ENCODE measurements around the gene SPOCK1. TPM values are rescaled to one million over a fixed set of nuclear protein-coding genes. Genes with fewer than 3 reads are reported as not detected.

The SPOCK1 gene
- total RNA-seq, 4 donors from 2014 or later, result 46.5 to 52.7 (median 51.4) TPM

DNA sequence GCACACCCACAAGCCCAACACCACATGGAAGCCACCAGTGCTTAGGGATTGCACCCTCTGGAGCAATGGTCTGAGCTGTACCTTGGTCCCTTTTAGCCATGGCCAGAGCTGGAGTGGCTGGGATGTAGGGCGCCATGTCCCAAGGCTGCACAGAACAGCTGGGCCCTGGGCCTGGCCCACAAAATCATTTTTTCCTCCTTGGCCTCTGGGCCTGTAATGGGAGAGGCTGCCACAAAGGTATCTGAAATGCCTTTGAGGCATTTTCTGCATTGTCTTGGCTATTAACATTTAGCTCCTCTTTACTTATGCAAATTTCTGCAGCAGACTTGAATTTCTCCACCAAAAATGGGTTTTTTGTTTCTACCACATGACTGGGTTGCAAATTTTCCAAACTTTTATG is 117.6 kb downstream of the SPOCK1 start:
- TF ChIP-seq POLR2A (IDR thresholded peaks at IDR 0.05) (no peak), EP300 (IDR thresholded peaks at IDR 0.05) (no peak), POLR2AphosphoS5 (IDR thresholded peaks at IDR 0.05) (no peak)
- TF ChIP-seq, protein P1, sequence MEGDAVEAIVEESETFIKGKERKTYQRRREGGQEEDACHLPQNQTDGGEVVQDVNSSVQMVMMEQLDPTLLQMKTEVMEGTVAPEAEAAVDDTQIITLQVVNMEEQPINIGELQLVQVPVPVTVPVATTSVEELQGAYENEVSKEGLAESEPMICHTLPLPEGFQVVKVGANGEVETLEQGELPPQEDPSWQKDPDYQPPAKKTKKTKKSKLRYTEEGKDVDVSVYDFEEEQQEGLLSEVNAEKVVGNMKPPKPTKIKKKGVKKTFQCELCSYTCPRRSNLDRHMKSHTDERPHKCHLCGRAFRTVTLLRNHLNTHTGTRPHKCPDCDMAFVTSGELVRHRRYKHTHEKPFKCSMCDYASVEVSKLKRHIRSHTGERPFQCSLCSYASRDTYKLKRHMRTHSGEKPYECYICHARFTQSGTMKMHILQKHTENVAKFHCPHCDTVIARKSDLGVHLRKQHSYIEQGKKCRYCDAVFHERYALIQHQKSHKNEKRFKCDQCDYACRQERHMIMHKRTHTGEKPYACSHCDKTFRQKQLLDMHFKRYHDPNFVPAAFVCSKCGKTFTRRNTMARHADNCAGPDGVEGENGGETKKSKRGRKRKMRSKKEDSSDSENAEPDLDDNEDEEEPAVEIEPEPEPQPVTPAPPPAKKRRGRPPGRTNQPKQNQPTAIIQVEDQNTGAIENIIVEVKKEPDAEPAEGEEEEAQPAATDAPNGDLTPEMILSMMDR (IDR thresholded peaks at IDR 0.05), result no peak
- H3K4me3 ChIP-seq, result no peak overlapping the region
- no peak for ATAC-seq
- H3K4me1 ChIP-seq, result no peaks in the 10 kb centered on the region
- WGBS, 2 donors (ENCODE audit: low coverage in 1 of 2), result 67% methylated on average over 1 of the region's 1 CpG; no CpG with 5 or more reads in 1 of the 2 donors
- H3K27me3 ChIP-seq, result no peaks in the 10 kb centered on the region
- H3K27ac ChIP-seq, result no peak overlapping the region
- peaks cover 0 to 25% (median 0%) of the 10 kb centered on the region in 3 donors for H3K9me3 ChIP-seq
- H3K36me3 ChIP-seq, result no peaks in the 10 kb centered on the region

DNA sequence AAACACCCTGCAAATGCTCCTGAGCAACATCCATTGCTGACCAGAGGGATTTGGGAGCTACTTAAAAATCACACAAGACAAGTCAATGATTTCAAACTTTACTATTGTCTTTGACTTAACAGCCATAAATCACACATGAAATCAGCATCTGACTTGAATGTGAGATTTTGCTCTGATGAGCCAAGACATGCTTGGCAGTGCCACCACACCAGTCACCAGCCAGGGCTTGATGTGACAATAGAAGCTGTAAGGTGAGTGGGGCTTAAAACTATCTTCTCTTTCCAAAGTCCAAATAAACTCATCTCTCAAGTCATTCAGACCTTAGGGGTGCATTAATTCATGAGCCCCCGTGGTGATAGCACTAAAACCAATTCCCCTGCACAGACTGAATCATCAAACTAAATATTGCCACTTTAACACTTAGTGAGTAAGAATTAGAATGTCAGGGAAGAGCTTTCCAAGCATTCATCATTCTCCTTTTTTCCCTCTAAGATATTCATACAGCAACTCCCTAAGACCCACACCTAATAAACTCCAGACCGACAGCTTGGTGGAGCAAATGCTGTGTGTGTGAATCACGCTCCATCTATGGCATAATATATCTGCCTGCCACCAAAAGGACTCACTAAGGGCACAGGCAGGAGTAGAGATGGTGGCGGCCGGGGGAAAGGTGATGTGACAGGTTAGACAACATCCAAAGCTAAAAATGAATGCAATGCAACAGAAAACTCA is 119.4 kb downstream of the SPOCK1 start:
- H3K27me3 ChIP-seq, result no peaks in the 10 kb centered on the region
- no peaks in the 10 kb centered on the region for H3K4me1 ChIP-seq
- H3K27ac ChIP-seq, result no peak overlapping the region
- no peaks in the 10 kb centered on the region for H3K36me3 ChIP-seq
- no peak for TF ChIP-seq EP300 (IDR thresholded peaks at IDR 0.05)
- TF ChIP-seq, protein P1 (IDR thresholded peaks at IDR 0.05), result no peak
- no peak for TF ChIP-seq POLR2A (IDR thresholded peaks at IDR 0.05)
- TF ChIP-seq POLR2AphosphoS5 (IDR thresholded peaks at IDR 0.05), result no peak
- WGBS, 2 donors (ENCODE audit: low coverage in 1 of 2), result 47 to 72% methylated on average over 1 to 4 of the region's 5 CpGs
- peaks cover 0 to 13% (median 0%) of the 10 kb centered on the region in 3 donors for H3K9me3 ChIP-seq
- no peak overlapping the region for H3K4me3 ChIP-seq
- no peak for ATAC-seq

DNA sequence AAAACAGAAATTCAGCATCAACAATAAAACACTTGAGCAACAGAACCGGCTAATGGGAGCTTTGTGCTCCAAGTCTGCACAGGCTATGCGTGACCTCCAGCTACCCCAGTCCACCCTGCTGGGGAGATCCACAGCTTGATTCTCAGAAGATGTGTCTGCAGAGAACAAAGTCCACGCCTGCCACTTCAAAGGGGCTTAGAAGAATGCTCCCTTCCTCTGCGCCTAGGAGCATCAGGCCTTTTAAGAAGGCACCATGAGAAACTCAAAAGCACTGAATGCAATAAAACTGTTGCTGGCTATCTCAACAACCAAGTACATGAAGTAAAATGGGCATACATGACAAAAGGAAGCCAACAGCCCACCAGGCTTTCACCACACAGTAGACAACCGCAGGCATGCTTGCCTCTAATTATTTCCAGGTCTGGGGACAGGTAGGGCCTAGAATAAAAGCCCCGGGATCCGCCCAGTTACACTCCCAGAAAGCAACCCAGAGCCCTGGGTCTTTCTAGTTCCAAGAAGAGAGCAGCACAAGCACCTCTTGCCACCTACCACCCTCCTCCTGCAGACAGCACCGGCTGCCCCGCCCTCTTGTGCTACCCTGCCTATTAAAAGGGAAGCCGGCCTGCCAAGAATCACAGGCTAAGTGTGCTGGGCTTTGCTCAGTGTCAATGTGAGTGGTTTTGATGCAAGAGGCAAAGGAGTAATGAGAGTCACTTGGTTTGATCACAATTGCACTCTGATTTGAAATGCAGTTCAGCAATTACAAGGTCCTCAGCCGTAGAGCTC is 123.2 kb downstream of the SPOCK1 start:
- no peak for ATAC-seq
- no peak for TF ChIP-seq EP300 (IDR thresholded peaks at IDR 0.05)
- TF ChIP-seq, protein P1 (IDR thresholded peaks at IDR 0.05), result no peak
- TF ChIP-seq POLR2A (IDR thresholded peaks at IDR 0.05), result no peak
- no peak for TF ChIP-seq POLR2AphosphoS5 (IDR thresholded peaks at IDR 0.05)
- 61 to 71% methylated on average over 6 to 8 of the region's 11 CpGs for WGBS, 2 donors (ENCODE audit: low coverage in 1 of 2)
- no peaks in the 10 kb centered on the region for H3K36me3 ChIP-seq
- no peaks in the 10 kb centered on the region for H3K4me1 ChIP-seq
- no peak overlapping the region for H3K27ac ChIP-seq
- H3K9me3 ChIP-seq, result peaks cover 0 to 1% (median 0%) of the 10 kb centered on the region in 3 donors
- no peak overlapping the region for H3K4me3 ChIP-seq
- no peaks in the 10 kb centered on the region for H3K27me3 ChIP-seq

DNA sequence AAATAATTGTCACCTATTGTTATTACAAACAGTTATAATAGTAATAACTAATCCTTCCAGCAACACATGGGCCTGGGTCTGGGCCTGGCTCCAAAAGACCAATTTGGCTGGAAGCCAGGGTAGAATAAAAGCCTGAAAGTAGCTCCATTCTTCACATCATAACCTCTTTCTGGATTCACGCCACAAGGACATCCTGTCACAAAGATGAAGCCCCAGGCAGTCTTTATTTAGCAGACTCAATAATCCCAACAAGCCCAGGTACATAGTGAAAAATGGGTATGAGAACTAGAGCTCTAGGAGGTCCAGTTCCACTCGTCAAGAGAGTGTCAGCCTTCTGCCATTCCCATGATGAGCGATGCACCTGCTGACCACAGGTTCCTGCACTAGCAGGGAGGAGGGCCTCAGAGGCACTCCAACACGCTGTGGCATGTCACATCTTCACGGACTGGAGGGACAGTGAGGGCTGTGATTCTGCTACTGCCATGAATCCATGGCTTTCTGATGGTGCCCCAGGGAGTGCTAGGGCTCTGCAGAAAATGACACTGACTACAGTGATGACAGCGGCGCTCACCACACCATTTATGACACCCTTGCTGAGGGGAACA is 124.9 kb downstream of the SPOCK1 start:
- H3K4me1 ChIP-seq, result no peaks in the 10 kb centered on the region
- no peak for ATAC-seq
- no peak overlapping the region for H3K4me3 ChIP-seq
- TF ChIP-seq POLR2AphosphoS5 (IDR thresholded peaks at IDR 0.05), result no peak
- WGBS, 2 donors (ENCODE audit: low coverage in 1 of 2), result 39 to 64% methylated on average over 5 to 7 of the region's 7 CpGs
- no peaks in the 10 kb centered on the region for H3K36me3 ChIP-seq
- no peak overlapping the region for H3K27ac ChIP-seq
- no peaks in the 10 kb centered on the region for H3K27me3 ChIP-seq
- H3K9me3 ChIP-seq, result no peaks in the 10 kb centered on the region

DNA sequence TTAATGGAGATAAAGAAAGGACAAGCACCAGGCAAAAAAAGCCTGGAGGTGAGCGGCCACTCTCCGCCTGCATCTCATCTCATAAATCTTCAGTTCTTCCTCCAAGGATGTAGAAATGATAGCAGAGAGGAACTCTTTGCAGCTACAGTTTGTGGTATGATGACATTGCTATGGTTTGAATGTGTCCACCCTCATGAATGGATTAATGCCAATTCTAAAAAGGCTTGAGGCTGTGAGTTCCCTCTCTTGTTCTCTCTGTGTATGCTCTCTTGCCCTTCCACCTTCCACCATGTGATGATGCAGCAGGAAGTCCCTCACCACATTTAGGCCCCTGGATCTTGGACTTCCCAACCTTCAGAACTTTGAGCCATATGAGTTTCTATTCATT is 126.4 kb downstream of the SPOCK1 start:
- no peaks in the 10 kb centered on the region for H3K36me3 ChIP-seq
- H3K4me1 ChIP-seq, result no peaks in the 10 kb centered on the region
- H3K27me3 ChIP-seq, result peaks cover 4% of the 10 kb centered on the region
- 72% methylated on average over 2 of the region's 2 CpGs; no CpG with 5 or more reads in 1 of the 2 donors for WGBS, 2 donors (ENCODE audit: low coverage in 1 of 2)
- TF ChIP-seq, protein P1 (IDR thresholded peaks at IDR 0.05), result no peak
- TF ChIP-seq POLR2A (IDR thresholded peaks at IDR 0.05), result no peak
- no peak for TF ChIP-seq POLR2AphosphoS5 (IDR thresholded peaks at IDR 0.05)
- TF ChIP-seq EP300 (IDR thresholded peaks at IDR 0.05), result no peak
- H3K9me3 ChIP-seq, result no peaks in the 10 kb centered on the region
- H3K4me3 ChIP-seq, result no peak overlapping the region
- ATAC-seq, result no peak
- H3K27ac ChIP-seq, result no peak overlapping the region
